HG02938 (cell line): Measurements from ENCODE around the gene COG5.
"Not testable (repeated sequence)": the region's sequence is repeated elsewhere in the genome, so short reads cannot be mapped to it uniquely, and the experiment has no call there.

Experiments used
- ATAC-seq: cut with Tn5 transposase; IDR thresholded peaks from one replicate; pipeline ENCODE4 v1.9.1; 2021; ENCODE audit warnings: mild to moderate bottlenecking, moderate library complexity; ENCODE audit not compliant: unreplicated experiment

Gene COG5

DNA sequence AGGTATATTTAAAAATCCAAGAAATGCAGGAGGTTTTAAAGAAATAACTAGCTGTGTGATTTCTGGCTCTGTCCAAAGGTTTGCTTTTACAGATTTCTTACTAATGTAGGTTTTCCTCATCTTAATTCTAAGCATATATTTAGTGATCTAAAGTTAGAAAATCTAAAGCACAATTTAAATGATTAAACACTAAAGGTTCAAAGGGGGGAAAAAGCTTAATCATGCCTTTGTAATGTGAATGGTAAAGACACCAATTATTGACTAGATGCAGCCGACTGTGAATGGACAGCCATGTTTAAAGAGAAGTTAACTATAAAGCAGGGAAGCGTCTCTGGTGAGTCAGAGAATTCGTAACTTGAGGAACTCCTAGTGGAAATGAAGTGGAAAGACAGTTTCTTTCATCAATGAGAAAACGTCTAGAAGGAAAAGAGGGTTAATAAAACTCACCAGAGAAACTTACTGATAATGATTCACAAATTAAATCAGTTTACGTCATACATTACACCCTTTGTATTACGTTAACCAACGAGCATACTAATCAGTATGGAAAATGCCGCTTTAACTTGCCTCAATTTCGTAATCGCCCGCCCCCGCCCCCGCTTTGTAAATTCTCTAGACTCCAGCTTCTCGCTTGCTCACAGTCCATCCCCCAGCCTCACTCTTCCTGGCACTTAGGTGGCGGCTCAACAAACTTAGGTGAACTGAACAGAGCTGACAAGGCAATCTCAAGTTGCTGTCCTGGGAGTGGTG, 396.1 kb downstream of the COG5 start:
- ATAC-seq, result no peak

DNA sequence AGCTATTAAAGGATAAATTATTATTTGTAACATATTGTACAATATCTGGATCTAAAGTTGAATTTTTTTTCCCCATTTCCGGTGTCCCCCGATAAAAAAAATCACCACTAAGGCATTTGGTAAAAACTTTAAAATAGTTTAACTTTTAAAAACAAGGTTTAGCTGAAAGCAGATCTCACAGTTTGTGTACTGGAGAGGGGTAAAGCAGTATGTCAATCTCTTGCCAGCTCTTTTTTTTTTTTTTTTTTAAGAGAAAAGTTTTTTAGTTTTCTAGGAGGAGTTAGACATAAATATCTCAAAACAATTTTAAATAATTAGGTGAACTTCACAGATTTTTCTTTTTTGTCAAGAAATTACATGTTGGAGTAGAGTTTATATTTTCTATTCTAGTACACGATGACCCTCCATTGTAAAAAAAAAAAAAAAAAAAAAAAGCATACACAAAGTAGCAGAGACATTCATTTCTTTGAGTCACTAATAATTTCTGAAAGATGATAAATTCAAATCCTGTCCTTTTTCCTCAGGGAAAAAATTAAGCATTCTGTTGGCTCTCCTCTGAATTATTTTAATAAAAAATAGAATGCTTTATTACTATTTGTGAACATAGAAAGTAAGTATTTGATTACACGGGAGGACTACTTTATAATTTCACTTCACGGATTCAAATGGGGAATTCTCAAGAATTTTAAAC, 396.8 kb downstream of the COG5 start:
- ATAC-seq, result no peak

DNA sequence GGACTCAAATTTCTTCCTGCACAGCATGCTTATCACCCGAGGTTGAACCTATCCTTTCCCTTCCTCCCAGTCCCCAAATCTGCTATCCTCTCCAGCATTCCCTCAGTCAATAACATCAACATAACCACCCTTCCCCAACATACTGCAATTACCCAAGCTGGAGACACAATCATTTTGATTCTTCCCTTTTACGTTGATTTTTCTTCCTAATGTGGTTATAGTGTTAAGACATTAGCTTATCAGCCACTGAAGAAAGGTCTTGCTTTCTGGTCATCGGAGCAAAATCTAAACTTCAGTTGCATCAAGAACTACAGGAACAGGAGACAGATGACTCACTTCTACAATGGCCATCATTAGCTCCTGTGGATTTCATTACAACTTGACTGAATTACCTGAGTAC, 398.4 kb downstream of the COG5 start:
- no peak for ATAC-seq

DNA sequence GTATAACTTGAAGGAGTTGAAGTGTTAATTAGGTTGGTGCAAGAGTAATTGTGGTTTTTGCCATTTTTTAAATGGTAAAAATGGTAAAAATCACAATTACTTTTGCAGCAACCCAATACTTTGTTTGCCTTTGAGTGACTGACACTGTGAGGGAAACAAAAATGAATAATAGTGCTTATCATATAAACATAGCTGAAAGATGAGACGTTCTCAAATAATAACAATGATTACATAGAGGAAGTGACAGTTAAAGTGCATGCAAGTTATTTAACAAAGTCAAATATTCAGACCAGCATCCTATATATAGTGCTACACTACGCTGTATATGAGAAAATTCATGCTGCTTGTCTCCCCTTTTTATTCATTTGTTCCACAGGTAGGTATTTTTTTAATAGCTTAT, 399.6 kb downstream of the COG5 start:
- ATAC-seq, result no peak

DNA sequence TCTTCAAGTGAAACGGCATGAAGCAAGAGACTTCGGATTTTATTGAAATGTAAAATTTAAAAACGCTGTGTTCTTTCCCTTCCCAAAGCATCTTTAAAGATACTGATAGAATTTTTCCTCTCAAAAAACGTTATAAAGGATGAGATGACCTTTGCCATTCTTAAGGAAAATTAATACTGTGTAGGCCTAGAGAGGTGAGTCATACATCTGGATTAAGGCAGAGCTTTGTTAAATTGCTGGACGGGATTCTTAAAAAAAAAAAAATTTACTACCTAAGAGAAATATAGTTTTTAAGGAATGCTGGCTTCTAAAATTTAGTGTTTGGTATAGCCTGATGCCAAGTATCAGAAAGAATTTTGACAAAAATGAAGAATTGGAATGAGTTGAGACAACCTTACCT, 401.2 kb downstream of the COG5 start:
- ATAC-seq, result no peak

DNA sequence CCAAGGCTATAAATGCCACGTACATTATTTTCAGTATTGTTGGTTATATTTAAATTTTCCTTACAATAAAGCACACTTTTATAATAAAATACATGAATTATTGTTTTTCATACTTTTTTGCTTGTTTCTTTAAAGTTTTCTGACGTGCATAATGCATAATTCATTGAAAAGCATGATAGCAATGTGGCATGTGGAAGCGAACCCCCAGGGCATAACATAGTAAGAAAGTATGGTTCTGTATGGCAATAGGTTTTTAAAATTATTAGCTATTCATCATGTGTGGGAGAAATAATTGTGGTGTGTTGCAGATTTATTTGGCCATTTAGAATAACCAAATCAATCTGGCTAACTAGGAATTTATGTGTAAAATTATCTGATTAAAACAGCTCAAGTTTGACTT, 402.3 kb downstream of the COG5 start:
- no peak for ATAC-seq

DNA sequence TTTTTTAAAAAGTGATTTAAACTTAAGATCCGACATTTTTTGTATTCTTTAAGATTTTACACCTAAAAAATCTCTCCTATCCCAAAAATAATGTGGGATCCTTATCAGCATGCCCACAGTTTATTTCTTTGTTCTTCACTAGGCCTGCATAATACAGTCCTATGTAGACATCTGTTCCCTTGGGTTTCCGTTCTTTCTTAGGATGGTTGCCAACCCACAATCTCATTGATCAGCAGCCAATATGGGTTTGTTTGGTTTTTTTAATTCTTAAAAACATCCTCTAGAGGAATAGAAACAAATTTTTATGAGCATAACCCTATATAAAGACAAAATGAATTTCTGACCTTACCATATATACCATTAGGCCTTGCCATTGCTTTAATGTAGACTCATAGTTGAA, 403.3 kb downstream of the COG5 start:
- ATAC-seq, result no peak

DNA sequence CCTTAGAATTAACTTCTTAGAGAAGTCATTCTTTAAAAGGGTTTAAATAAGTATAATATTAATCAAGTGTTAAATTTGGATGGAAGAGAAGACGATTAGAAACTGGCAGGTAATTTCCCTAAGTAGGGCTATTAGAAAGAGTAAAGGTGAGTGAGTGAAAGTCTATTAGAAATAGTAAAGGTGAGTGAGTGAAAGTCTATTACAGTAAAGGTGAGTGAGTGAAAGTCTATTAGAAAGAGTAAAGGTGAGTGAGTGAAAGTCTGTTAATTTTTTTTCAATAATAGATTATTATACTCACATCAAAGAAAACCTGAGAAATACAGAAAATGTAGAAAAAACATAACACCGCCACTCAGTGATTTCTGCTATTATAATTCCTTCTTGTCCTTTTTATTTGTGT, 405.7 kb downstream of the COG5 start:
- no peak for ATAC-seq

DNA sequence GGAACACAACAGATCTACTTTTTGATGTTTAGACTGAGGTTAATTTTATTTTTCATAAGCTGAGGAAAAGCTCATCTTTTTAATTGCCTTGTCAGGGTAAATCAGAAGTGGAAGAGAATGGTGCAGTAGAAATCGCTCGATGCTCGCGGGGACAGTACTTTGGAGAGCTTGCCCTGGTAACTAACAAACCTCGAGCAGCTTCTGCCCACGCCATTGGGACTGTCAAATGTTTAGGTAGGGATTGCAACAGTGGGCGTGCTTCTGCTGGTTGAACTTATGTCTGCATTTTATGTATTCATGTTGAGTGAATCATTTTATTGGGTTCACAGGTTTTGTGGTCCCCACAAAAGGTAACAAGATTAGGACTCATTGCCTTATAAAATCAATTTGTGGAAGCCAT, 406.6 kb downstream of the COG5 start:
- ATAC-seq, result no peak

DNA sequence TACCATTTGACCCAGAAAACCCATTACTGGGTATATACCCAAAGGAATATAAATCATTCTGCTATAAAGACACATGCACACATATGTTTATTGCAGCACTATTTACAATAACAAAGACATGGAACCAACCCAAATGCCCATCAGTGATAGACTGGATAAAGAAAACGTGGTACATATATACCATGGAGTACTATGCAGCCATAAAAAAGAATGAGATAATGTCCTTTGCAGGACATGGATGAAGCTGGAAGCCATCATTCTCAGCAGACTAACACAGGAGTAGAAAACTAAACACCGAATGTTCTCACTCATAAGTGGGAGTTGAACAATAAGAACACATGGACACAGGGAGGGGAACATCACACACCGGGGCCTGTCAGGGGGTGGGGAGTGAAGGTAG, 408.0 kb downstream of the COG5 start:
- not testable (repeated sequence) for ATAC-seq

DNA sequence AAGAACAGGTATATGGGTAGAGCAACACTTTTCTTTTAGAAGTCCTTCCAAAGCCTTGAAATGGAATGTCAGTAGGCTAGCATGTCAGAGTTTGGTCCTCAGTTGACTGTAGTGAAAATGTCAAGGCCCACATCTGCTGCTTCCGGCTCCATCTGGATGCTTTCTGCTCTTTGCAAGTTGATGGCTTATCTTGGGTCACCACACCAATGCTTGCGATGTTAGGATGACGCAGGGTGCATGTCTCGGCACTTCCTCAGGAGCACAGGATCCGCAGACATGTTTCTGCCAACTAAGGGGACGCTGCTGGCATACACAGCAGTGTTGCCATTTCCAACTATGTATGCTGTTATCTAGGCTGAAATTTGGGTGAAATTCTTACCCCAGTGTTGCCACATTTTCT, 408.9 kb downstream of the COG5 start:
- ATAC-seq, result no peak

DNA sequence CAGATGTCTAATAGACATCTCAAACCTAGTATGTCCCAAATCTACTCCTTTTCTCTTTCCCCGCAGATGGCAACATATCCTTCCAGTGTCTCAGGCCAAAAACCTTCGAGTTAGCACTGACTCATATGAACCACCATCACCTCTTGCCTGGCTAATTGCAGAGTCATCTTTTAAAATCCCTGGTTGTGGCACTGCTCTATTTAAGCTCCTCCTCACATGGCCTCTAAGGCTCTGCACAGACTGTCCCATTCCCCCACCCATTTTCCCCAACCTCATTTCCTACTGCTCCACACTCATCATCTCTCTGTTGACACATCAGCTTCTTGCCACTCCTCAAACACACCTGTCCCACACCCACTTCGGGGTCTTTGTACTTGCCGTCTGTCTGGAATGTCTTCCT, 411.7 kb downstream of the COG5 start:
- no peak for ATAC-seq
